ENCODE results near the gene UNC80.

The UNC80 gene

GRCh38 chr2:209809256-209809655 is 37.6 kb downstream of the UNC80 start:
- no peak for DNase-seq (ENCODE audit: low read depth in 2 of 2)

DNA sequence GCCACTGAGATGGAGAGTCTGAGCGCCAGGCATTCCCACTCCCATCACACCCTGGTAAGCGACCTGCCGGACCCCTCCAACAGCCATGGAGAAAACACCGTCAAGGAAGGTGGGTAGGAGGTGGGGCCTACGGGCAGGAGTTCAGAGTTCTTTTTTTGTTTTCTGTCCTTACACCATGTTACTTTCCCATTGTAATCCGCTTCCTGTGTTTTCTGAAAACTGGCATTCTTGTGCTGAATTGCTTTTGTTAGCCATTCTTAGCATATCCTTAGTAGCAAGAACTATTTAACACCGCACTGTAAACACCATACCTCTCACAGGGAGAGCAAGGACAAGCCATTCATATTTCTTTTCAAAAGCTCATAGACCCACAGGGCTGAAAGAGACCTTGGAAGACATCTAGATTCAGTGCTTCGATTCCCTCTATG is 46.2 kb downstream of the UNC80 start:
- no peak for DNase-seq (ENCODE audit: low read depth in 2 of 2)

- DNase-seq (ENCODE audit: low read depth in 2 of 2) = no peak
These were observed 47.3 kb downstream of the UNC80 start for GRCh38 chr2:209818939-209819338.

GRCh38 chr2:209821806-209822205 is 50.2 kb downstream of the UNC80 start:
- DNase-seq (ENCODE audit: low read depth in 2 of 2) = no peak

DNA sequence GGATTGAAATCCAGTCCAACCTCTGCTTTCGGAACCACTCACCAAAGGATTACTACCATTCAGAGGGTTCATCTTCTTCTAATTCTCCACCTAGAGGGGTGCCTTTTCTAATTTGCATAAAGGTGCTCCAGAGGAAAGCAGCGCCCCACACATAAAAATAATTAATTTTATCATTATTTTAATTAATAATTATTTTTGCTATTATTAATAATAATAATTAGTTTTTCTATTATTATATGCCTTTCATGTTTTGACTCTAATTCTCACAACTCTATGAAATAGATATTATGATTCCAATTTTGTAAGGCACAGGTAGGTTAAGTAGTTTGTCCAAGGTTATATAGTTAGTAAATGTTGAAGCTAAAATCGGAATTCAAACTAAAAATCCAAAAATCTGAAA is 51.9 kb downstream of the UNC80 start:
- no peak for DNase-seq (ENCODE audit: low read depth in 2 of 2)

- DNase-seq (ENCODE audit: low read depth in 2 of 2) = no peak
These were observed 52.8 kb downstream of the UNC80 start for GRCh38 chr2:209824391-209824790.

GRCh38 chr2:209830722-209831465 is 59.3 kb downstream of the UNC80 start:
- DNase-seq (ENCODE audit: low read depth in 2 of 2) = no peak

DNA sequence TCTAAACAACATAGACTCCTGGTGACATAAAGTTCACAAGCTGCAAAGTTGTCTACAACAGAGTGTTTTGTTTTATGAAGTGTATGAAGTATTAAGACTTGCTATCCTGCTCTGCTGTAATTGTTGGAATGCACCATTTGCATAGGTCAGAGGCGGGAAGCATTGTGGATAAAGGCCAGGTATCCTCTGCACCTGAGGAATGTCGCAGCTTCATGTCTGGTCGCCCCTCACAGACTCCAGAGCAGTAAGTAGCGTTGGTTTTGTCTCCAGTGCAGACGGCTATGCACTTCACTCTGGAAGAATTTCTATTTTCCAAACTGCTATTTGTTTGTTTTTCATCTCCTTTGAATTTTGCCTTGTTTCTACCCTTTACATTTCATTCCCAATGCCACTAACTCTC is 63.1 kb downstream of the UNC80 start:
- DNase-seq (ENCODE audit: low read depth in 2 of 2) = no peak

- no peak for DNase-seq (ENCODE audit: low read depth in 2 of 2)
These were observed 68.8 kb downstream of the UNC80 start for GRCh38 chr2:209840434-209840833.

GRCh38 chr2:209845666-209846065 is 74.0 kb downstream of the UNC80 start:
- DNase-seq (ENCODE audit: low read depth in 2 of 2) = no peak

DNA sequence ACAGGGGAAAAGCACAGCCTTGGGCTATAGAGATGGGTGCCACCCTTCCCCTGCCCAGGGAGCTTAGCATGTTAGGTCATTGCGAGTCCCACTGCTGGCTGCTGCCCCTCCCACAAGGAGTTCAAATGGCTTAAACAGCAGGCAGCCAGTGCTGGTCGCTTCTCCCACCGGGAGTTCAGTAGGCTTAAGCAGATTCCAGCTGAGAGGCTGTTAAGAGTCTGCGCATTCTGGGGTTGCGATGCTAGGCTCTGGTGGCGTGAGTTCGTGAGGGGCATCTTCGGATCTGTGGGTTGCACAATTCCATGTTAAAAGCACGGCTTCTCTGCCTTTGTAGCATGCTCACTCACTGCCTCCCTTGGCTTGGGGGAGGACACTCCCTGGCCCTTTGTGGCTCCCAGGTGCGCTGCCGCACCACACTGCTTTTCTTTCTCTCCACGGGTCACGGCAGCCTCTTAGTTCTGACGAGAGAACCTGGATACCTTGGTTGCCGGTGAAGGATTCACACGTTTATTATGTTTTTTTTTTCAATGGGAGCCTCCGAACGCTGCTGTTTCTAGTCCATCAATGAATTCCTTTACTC is 93.2 kb downstream of the UNC80 start:
- no peak for DNase-seq (ENCODE audit: low read depth in 2 of 2)

DNA sequence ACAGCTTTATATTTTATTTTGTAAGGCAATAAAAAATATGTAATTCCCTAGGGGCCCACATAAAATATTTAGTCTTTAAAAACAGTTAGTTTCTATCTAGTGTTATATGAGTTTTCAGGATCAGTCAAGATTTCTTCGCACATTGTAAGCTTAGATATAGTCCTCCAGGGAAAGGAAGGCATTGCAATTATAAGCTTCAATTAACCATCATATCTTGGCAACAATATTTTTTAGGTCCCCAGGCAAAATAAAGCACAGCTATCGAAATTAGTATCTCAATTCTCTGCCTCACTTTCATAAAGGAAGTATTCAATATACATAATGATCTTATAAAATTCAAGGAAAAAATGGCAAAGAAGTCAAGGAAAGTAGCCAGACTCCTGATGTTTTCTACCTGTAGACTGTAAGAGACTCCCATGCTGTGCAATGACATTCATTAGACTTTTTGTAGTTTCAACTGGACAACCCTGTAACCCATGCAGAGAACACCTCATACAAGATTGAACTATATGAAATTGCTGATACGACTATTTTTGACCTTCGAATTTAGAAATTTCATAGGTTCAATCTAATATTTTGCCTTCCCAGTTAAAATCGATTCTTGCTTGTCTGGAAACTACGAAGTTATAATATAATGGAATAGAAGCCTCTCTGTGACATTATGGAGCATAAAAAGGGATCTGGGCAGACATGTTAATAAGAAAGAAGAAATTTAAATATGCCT is 96.8 kb downstream of the UNC80 start:
- DNase-seq (ENCODE audit: low read depth in 2 of 2) = no peak

DNA sequence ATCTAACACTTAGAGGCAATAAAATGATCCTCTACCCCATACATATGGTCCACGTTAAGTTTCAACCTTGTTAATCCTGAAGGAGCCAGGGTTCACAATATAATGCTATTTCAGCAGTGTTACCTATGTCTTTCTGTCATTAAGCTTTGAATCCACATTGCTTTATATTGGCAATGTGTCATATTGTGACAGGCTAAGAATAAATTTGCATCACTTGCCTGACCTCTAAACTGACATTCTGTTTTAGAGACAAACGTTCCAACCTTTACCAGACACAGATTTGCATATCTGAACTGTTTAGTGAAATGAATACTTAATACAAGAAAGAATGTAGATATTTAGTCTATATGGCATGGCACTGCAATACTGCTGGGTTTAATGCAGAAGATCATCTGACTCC is 98.4 kb downstream of the UNC80 start:
- DNase-seq (ENCODE audit: low read depth in 2 of 2) = no peak

DNA sequence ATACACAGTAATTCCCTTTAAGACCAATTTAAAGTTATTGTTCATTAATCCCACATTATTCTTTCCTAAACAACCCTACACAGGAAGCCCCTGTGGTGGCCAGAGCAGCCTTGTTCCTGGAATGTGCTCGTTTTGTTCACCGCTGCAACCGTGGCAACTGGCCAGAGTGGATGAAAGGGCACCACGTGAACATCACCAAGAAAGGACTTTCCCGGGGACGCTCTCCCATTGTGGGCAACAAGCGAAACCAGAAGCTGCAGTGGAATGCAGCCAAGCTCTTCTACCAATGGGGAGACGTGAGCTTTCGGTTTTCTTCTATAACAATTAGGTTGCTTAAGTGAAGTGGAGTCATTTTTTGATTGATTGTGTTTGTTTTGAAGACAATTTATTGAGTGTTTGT is 101.0 kb downstream of the UNC80 start:
- DNase-seq (ENCODE audit: low read depth in 2 of 2) = no peak

GRCh38 chr2:209875270-209875669 is 103.6 kb downstream of the UNC80 start:
- DNase-seq (ENCODE audit: low read depth in 2 of 2) = no peak

GRCh38 chr2:209876211-209876610 is 104.6 kb downstream of the UNC80 start:
- DNase-seq (ENCODE audit: low read depth in 2 of 2) = no peak

GRCh38 chr2:209878701-209879100 is 107.1 kb downstream of the UNC80 start:
- DNase-seq (ENCODE audit: low read depth in 2 of 2) = no peak

GRCh38 chr2:209900638-209901037 is 129.0 kb downstream of the UNC80 start:
- no peak for DNase-seq (ENCODE audit: low read depth in 2 of 2)

GRCh38 chr2:209901172-209901571 is 129.5 kb downstream of the UNC80 start:
- no peak for DNase-seq (ENCODE audit: low read depth in 2 of 2)

DNA sequence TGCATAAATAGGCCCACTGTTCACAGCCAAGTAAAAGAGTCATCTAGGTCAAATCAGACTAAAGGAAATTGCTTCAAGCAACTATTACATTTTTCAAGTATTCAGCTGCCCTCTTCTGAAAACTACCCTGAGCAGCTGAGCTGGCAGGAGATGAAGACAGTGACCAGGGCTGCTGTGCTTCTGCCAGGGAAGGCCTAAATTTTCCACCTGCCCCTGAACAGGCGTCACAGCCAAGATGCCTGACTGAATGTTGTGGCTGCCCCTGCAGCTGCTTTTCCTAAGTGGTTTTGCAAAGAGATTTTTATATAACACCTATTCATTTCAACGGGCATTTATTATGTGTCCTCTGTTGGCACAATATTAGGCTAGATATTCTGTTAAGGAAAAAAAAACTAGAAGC is 134.1 kb downstream of the UNC80 start:
- DNase-seq (ENCODE audit: low read depth in 2 of 2) = no peak

- no peak for DNase-seq (ENCODE audit: low read depth in 2 of 2)
These were observed 136.1 kb downstream of the UNC80 start for GRCh38 chr2:209907746-209908145.

- DNase-seq (ENCODE audit: low read depth in 2 of 2) = no peak
These were observed 136.9 kb downstream of the UNC80 start for GRCh38 chr2:209908511-209908910.

GRCh38 chr2:209911486-209911885 is 139.9 kb downstream of the UNC80 start:
- no peak for DNase-seq (ENCODE audit: low read depth in 2 of 2)

All from stimulated activated CD4-positive, alpha-beta T cell treated with anti-CD3 and anti-CD28 coated beads, Interleukin-15, amount 100 ng/mL, for 48 hours (primary cell).